NT2/D1 (cell line): Measurements from ENCODE around the gene UBAC2.

Source experiments
- SUZ12 ChIP-seq: IDR thresholded peaks from 2 replicates; pipeline ENCODE4 v1.6.1; 2011; ENCODE audit not compliant: insufficient read length, insufficient read depth; ENCODE audit errors: extremely low read depth
- YY1 ChIP-seq: IDR thresholded peaks from 2 replicates; pipeline ENCODE4 v1.6.1; 2011; ENCODE audit not compliant: insufficient read length, insufficient read depth
- ZNF274 ChIP-seq: IDR thresholded peaks from 2 replicates; pipeline ENCODE4 v1.6.1; 2011; ENCODE audit warnings: mild to moderate bottlenecking, low read depth, low read length

DNA sequence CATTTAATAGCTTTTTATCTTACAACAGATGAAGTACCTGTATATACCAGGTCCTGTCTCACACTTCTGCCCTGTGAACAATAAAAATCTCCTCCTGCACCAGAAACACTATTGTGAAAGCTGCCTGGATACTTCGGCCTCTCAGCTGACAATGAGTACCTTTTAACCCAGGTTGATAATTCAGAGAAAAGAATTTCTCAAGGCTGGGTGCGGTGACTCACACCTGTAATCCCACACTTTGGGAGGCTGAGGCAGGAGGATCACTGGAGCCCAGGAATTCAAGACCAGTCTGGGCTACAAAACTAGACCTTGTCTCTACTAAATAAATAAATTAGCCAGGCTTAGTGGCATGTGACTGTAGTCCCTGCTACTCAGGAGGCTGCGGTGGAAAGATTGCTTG is 235.3 kb downstream of the UBAC2 start:
- TF ChIP-seq ZNF274, result no peak
- TF ChIP-seq YY1, result no peak
- TF ChIP-seq SUZ12, result no peak
